NK-92 (cell line): ENCODE data around the gene DCBLD2.
"Not testable (repeated sequence)": the region's sequence is repeated elsewhere in the genome, so short reads cannot be mapped to it uniquely, and the experiment has no call there.

ENCODE experiments used
- DNase-seq: peaks from one replicate; lab custom pipeline; 2025; ENCODE audit not compliant: unreplicated experiment; lab: John Stamatoyannopoulos, UW

Gene DCBLD2

DNA sequence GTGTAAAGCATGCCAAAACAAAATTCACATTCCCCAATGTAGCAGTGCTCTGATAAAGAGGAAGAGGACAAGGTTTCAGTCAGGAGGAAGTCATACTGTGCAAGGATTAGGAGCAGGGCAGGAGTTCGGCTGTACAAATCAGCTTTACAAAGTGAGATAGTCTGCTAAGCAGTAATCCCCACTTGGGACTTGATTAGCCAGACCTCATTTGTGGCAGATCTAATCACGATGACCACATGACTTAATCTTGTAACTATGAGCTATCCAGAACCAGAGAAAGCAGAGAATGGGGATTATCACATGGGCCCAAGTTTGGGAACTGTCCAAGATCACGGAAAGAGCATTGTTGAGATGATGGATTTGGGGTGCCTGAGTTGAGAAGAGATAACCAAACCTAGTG lies 7.8 kb downstream of the DCBLD2 start:
- DNase-seq: no peak

DNA sequence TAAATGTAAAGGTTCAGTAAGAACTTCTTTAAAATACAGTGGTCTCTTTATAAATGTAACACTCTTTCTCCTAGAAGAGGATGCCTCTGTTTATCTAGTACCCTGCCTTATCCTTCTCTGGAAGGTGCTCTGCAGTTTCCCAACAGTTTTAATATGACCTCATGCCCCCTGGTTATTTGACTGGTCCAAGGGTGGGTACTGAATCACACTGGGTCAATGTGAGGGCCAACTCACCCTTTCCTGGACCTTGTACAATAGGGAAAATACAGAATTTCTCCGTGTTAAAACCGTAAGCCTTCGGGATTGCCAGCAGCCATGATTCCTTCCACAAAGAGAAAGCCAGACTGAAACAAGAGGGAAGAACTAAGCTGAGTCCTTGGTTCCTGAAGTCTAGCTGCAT lies 9.2 kb downstream of the DCBLD2 start:
- no peak for DNase-seq

DNA sequence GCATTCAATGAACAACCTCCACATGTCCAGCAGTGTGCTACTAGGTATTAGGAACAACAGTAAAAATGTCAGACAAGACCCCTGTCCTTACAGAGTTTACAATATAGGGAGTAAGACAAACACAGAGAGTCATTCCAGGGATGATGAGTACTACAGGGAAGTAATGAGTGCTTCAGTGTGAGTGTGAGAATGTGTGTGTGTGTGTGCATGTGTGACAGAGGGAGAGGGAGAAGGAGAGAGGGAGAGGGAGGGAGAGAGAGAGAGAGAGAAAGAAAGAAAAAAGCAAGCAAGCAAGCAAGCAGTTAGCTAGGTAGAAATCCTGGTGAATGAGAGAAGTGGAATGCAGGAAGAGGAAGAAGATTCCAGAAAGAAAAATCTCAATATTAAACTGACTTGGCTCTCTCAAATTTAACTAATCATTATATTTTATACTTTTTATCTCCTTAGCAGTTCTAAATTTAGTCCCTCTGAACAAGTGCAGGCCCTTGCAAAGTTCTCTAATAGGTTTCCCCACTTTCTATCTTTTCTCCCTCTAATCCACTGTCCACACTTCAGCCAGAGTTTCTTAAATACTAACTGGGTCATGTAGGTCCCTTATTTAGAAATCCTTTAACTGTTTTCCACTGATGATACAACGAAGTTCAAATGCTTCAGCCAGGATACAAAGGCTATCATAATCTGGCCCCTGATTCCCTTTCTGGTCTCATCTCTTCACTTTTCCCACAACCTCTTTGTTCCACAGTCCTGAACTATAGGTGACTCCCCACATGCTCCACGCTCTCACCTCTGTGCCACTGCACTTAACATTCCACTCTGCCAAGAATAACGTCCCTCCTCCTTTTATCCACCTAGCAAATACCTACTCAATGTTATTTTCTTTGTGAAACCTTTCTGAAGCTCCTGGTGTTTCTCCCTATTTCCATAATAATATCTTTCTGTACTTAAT lies 10.3 kb downstream of the DCBLD2 start:
- DNase-seq: no peak

DNA sequence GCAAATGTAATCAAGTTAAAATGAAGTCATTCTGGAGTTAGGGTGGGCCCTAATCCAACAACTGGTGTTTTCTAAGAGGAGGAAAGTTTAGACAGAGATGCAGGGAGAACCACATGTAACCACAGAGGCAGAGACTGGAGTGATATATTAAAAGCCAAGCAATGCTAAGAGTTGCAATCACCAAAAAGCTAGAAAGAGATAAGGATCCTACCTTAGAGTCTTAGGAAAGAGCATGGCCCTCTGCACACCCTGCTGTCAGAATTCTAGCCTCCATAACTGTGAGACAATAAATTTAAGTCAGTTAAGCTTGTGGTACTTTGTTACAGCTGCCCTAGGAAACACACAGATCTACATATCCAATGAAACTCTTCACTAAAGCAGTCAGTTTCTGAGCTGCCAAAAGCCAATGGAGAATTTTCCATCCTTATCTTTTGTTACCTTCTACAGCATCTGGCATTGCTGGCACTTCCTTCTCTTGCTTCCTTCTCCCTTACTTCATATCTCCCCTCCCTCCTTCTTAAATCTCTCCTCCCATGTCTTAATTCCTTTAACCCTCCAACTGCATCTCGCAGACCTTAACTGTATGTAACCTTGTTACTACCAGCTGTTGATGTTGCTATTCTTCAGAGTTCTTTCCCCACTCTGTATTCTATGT lies 11.2 kb downstream of the DCBLD2 start:
- no peak for DNase-seq

DNA sequence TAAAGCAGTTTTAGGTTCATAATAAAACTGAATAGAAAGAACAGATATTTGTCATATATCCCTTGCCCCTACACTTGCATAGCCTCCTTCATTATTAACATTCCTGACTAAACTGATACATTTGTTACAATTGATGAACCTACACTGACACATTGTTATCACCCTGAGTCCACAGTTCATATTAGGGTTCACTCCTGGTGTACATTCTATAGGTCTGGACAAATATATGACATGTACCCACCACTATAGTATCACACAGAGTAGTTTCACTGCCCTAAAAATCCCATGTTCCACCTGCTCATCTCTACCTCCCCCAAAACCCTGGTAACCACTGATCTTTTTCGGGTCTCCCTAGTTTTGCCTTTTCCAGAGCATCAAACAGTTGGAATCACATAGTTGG lies 13.8 kb downstream of the DCBLD2 start:
- no peak for DNase-seq

DNA sequence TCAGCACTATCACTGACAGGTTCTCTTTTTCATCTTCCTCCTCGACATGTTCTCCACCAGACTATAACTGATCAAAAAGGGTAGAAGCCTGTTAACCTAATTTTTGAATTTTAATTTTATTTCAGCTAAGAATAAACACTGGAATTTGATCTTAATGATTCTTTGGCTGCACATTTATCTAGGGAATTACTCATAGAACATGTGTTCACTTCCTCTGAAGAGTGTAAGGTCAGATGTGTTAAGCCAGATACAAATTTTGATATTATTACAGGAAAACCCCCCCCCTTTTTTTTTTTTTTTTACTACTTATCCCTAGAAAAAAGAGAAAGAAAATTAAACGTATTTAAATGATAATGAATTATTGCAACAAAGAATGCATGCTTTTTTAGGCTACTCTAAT lies 15.0 kb downstream of the DCBLD2 start:
- DNase-seq: no peak

DNA sequence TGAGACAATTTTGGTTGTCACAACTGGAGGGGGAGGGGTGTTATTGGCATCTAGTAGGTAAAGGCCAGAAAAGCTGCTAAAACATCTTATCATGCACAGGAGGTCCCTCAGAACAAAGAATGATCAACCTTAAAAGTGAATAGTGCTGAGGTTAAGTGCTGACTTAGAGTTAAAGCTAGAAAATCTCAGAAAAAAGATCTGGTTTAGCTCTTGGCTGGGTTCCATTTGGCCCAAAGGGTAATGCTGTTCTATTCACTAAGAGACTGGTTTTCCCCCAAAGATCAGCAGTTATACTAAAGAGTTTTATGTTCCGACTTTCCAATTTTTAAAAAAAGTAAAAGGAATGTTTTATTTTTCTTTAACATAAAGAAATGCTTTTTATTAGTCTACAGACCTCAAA lies 15.6 kb downstream of the DCBLD2 start:
- no peak for DNase-seq

DNA sequence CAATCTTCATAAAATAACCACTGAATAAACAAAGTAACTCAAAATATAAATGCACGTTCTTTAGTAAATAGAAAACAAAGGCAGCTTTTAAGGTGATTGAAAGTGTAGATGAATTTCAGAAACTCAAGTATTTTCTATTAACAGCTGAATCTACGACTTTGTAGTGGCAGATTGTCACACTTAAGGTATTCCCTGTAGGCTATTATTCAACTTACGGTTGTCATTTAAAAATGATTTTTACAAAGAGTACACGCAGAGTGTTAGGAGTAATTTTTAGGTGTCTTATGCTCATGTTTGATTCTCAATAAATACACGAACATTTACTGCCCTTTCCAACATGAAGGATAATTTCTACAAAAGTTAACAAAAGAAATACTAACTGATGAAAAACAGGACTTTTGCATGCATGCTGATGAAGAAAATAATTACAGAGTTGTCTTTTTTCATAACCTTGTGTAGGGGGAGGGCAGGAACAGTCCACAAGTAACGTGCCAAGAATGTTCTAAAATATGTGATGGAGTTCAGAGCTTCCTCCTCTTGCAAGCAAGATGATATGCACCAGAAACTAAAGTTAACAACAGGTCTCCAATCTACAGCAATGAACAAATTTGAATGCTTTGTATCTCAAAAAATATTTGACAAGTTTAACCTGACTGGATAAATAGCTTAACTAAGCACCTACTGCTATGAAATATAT lies 16.7 kb downstream of the DCBLD2 start:
- DNase-seq: no peak

DNA sequence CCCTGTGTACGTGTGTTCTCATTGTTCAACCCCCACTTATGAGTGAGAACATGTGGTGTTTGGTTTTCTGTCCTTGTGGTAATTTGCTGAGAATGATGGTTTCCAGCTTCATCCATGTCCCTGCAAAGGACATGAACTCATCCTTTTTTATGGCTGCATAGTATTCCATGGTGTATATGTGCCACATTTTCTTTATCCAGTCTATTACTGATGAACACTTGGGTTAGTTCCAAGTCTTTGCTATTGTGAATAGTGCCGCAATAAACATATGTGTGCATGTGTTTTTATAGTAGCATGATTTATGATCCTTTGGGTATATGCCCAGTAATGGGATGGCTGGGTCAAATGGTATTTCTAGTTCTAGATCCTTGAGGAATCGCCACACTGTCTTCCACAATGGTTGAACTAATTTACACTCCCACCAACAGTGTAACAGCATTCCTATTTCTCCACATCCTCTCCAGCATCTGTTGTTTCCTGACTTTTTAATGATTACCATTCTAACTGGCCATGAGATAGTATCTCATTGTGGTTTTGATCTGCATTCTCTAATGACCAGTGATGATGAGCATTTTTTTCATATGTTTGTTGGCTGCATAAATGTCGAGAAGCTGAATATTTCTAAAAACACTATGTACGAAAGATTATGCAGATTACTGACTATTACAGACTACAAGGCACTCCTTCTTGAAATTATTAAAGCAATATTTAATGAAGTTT lies 18.7 kb downstream of the DCBLD2 start:
- DNase-seq: not testable (repeated sequence)

DNA sequence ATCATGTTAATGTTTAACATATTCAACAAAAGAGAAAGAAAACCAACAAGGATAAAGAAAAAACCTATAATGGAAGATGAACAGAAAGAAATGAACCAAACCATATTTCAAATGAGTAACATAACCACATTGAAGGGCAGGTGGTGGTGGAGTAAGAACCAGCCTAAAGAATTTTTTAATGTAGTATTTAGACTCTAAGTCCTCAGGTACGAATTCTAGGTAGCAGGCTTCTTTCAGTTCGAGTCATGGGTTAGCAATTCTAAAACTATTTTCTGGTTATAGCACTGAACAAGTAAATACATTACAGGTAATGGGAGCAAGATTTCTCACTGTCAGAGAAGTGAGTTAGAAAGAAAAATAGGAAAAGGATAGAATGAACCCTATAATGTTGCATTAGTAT lies 24.4 kb downstream of the DCBLD2 start:
- DNase-seq: no peak

DNA sequence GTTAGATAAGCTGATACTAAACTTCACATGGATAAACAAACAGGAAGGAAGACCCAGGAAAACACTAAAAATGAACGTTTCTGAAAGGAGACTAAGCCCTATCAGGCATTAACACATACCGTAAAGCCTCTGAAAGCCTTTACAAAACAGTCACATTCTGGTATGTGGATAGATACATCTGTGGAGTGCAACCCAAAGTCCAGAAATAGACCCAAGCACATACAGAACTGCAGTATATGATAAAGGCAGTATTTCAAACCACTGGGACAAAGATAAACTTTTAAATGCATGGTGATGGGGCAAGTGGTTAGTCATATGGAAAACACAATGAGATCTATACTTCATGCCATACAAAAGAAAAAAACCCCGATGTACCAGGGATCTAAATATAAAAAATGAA lies 26.0 kb downstream of the DCBLD2 start:
- no peak for DNase-seq

DNA sequence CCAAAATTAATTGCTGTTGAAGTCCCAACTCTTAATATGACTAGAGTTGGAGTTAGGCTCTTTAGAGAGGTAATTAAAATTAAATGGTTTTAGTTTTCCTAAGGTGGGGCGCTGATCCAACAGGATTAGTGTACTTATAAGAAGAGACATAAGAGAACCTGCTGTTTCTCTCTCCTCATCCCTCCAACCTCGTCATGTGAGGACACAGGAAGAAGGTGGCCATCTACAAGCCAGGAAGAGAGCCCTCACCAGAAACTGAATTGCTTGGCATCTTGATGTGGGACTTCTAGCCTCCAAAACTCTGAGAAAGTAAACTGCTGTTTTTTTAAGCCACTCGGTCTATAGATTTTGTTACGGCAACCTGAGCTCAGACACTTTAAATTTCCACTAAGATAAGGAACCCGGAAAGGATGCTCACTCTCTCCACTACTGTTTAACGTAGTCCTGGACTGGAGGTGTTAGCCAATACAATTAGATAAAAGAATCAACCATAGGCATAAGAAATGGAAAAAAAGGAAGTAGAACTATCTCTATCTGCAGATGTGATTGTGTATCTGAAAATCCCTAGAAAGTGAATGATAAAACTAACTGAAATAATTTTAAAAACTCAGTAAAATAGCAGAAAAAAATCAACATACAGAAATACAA lies 26.8 kb downstream of the DCBLD2 start:
- DNase-seq: no peak

DNA sequence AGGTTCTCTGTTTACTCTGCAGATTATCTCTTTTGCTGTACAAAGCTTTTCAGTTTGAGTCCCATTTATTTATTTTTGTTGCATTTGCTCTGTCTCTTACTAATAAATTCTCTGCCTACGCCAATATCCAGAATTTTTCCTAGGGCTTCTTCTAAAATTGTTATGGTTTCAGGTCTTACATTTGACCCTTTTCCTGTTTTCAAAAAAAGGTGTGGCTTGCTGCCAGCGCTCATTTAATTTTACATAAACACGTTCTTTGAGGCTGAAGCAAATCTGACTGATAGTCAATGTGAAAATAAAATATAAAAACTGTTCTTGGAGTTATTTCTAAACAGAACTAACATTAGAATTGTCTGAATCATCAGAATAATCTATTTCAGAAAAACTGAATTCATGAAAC lies 32.1 kb downstream of the DCBLD2 start:
- DNase-seq: no peak

DNA sequence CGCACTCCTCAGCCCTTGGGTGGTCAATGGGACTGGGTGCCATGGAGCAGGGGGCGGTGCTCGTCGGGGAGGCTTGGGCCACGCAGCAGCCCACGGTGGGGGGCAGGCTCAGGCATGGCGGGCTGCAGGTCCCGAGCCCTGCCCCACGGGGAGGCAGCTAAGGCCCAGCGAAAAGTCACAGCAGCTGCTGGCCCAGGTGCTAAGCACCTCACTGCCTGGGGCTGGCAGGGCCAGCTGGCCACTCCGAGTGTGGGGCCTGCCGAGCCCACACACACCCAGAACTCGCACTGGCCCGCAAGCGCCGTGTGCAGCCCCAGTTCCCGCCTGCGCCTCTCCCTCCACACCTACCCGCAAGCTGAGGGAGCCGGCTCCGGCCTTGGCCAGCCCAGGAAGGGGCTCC lies 43.5 kb downstream of the DCBLD2 start:
- DNase-seq: not testable (repeated sequence)

DNA sequence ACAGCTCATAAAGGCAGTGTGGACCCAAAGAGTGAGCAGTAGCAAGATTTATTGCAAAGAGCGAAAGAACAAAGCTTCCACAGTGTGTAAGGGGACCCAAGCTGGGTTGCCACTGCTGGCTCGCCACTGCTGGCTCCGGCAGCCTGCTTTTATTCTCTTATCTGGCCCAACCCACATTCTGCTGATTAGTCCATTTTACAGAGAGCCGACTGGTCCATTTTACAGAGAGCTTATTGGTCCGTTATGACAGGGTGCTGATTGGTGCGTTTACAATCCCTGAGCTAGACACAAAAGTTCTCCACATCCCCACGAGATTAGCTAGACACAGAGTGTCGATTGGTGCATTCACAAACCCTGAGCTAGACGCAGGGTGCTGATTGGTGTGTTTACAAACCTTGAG lies 44.2 kb downstream of the DCBLD2 start:
- not testable (repeated sequence) for DNase-seq

DNA sequence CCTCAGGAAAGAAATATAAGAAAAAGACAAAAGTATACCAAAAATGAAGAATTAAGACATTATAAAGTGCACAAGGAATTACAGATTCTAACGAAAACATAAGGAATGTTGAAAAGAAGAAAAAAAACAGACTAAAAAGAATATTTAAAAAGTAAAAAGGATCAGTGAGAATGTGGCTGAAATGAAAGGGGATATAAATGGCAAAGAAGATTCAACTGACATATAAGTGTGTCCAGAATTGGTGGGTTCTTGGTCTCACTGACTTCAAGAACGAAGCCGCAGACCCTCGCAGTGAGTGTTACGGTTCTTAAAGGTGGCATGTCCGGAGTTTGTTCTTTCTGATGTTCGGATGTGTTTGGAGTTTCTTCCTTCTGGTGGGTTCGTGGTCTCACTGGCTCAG lies 44.8 kb downstream of the DCBLD2 start:
- no peak for DNase-seq

DNA sequence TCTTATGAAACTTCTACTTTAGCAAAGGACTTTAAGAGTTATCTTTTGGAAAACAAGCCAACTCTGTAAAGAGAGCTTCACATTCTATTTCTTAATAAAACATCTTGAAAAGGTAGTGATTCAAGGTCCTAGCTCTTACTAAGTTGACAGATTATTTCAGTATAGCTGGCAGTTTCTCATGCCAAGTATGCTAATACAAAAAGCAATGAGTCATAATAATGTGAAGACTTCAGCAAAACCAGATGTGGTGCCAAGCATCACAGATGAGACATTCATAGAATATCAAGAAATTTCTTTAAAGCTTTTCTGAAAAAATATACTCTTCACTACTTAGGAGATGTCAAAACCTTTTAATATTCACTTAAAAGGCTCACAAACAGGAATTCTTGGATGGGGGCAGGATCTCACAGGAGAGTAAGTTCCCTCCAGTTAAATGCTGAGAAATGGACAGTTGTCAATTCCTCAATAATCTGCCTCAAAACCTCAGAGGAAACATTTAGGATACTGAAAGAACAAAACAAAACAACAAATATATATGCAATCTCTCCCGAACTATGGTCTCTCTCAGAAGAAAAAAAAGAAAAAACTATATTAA lies 45.6 kb downstream of the DCBLD2 start:
- DNase-seq: no peak

DNA sequence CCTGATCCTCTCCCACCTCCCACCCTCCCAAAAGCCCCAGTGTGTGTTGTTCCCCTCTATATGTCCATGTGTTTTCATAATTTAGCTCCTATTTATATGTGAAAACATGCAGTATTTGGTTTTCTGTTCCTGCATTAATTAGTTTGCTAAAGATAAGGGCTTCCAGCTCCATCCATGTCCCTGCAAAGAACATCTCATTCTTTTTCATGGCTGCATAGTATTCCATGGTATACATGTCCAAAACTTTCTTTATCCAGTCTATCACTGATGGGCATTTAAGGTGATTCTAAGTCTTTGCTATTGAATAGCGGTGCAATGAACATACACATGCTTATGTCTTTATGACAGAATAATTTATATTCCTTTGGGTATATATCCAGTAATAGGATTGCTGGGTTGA lies 53.4 kb downstream of the DCBLD2 start:
- no peak for DNase-seq

DNA sequence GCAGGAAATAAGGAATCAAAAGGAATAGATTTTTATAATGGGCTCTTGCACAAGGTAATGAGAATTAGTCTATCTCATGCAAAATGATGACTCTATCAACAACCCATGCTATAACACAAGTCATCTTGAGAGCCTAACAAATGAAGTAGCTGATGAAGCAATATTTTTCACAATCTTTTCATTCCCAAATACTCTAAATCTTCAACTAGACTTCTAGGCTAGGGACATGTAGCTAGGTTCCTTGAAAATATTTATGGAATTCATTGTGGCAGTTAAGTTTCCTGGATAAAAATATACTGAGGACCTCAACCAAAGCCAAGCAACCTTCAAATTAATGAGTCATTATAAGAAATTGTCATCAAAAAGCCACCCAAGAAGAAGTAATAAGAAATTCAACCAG lies 55.4 kb downstream of the DCBLD2 start:
- no peak for DNase-seq

DNA sequence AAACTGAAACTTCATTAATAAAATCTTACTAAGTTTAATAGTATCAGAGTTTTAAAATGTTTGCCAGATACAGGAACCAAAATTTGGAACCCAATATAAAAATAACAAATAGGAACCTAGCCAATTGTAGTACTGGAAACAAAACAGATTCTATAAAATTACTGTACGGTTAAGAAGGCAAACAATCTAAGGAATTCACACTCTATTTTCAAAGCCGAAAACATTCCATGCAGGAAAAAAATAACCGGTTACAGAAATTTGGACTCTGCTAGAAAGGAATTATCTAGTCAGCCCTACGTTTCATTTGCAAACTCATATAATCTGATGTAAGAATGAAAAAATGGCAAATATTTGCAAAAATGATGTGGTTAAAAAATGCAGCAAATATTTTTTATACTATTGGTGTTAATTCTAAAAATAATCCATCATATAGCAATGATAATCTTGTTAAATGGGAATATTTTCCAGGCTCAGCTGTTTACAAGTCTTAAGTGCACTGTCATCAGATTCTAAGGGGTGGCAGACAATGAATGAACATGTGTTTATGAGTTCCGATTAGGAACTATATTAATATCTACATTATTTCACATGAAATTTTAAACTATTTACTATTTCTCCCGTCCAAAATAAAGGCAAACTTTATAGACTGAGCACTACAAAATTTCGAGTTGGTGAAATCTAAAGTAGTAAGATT lies 58.1 kb downstream of the DCBLD2 start:
- DNase-seq: no peak
